Duodenal mucosa (tissue), 2 donors: ENCODE data around the gene MAST4.

ENCODE experiments used
- H3K27ac ChIP-seq: one replicate; pipeline ENCODE4 v1.7.0; 2013; ENCODE audit warnings: low read depth, low read length
- H3K27me3 ChIP-seq, 2 donors: one replicate each; pipeline ENCODE4 v1.7.0; 2013; ENCODE audit warnings: low read length in 2 of 2, control low read depth in 1 of 2; ENCODE audit not compliant: insufficient read depth in 2 of 2, control insufficient read depth in 1 of 2
- H3K36me3 ChIP-seq, 2 donors: one replicate each; pipeline ENCODE4 v1.7.0; 2013; ENCODE audit warnings: low read length in 2 of 2, control low read depth in 1 of 2; ENCODE audit not compliant: insufficient read depth in 2 of 2, control insufficient read depth in 1 of 2
- H3K4me1 ChIP-seq, 2 donors: one replicate each; pipeline ENCODE4 v1.7.0; 2013; ENCODE audit warnings: low read length in 2 of 2, control low read depth in 1 of 2; ENCODE audit not compliant: insufficient read depth in 2 of 2, control insufficient read depth in 1 of 2
- H3K4me3 ChIP-seq, 2 donors: one replicate each; pipeline ENCODE4 v1.7.0; 2013; ENCODE audit warnings: low read length in 2 of 2, low read depth in 1 of 2
- H3K9ac ChIP-seq, 2 donors: one replicate each; pipeline ENCODE4 v1.7.0; 2013; ENCODE audit warnings: low read length in 2 of 2, low read depth in 1 of 2
- H3K9me3 ChIP-seq, 2 donors: one replicate each; pipeline ENCODE4 v1.7.0; 2013; ENCODE audit warnings: low read length in 2 of 2, control low read depth in 1 of 2; ENCODE audit not compliant: control insufficient read depth in 1 of 2

The MAST4 gene

DNA sequence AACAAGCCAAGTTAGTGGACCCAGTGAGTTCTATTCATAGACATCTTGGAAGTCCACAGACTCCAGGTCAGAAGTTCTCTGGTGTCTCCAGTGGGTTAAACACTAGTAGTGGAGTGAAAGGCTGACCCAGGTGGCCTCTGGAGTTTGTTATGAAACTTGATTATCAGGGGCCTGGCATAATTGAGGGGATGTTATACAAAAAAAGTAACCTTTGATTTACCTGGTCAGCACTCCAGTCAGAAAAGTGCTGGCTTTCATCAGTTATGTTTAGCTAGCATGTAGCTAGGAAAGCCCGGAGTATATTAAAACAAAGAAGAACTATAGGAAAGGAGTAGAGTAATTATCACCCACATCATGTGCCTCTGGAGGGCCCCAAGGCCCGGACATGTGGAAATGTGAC lies 429.3 kb downstream of the MAST4 start:
- H3K4me1 ChIP-seq: peaks cover 0 to 12% of the 10 kb centered on the region in 2 donors

DNA sequence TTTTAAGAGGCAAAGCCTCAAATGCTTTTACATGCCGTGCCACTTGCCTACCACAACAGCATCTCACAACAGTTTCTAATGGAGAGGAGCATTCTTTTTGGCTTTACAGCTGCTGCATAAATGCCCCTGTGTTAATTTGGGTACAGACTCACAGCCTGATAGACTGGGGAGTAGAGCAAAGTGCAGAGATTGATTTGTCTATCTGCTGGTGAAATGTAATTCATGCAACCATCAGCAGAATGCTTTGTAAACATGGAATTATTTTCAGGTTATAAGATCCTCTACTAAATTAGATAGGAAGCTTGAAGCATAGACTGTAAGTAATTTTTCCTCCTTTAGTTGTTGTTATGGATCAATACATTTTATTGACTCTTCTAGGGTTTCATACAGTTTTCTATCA lies 430.1 kb downstream of the MAST4 start:
- H3K9ac ChIP-seq: no peak overlapping the region
- H3K4me1 ChIP-seq: peaks cover 0 to 19% of the 10 kb centered on the region in 2 donors
- no peak overlapping the region for H3K4me3 ChIP-seq
- no peak overlapping the region for H3K27ac ChIP-seq
- no peaks in the 10 kb centered on the region for H3K27me3 ChIP-seq
- H3K9me3 ChIP-seq: no peaks in the 10 kb centered on the region
- no peaks in the 10 kb centered on the region for H3K36me3 ChIP-seq

More for the DNA sequence above, 429.3 kb downstream of the MAST4 start:
- no peak overlapping the region for H3K4me3 ChIP-seq
- no peak overlapping the region for H3K9ac ChIP-seq
- H3K36me3 ChIP-seq: no peaks in the 10 kb centered on the region
- H3K9me3 ChIP-seq: no peaks in the 10 kb centered on the region
- H3K27me3 ChIP-seq: no peaks in the 10 kb centered on the region
- no peak overlapping the region for H3K27ac ChIP-seq

GRCh38 chr5:67027171-67027570 lies 431.0 kb downstream of the MAST4 start:
- H3K27ac ChIP-seq: no peak overlapping the region
- no peaks in the 10 kb centered on the region for H3K9me3 ChIP-seq
- H3K27me3 ChIP-seq: no peaks in the 10 kb centered on the region
- no peak overlapping the region for H3K4me3 ChIP-seq
- no peak overlapping the region for H3K9ac ChIP-seq
- H3K4me1 ChIP-seq: peaks cover 0 to 19% of the 10 kb centered on the region in 2 donors
- no peaks in the 10 kb centered on the region for H3K36me3 ChIP-seq

- no peaks in the 10 kb centered on the region for H3K36me3 ChIP-seq
- peaks cover under 1 to 19% of the 10 kb centered on the region in 2 donors for H3K4me1 ChIP-seq
- H3K27ac ChIP-seq: no peak overlapping the region
- H3K9ac ChIP-seq: no peak overlapping the region
- no peak overlapping the region for H3K4me3 ChIP-seq
- H3K27me3 ChIP-seq: no peaks in the 10 kb centered on the region
- H3K9me3 ChIP-seq: no peaks in the 10 kb centered on the region
Observed at GRCh38 chr5:67028371-67028770, 432.2 kb downstream of the MAST4 start.

DNA sequence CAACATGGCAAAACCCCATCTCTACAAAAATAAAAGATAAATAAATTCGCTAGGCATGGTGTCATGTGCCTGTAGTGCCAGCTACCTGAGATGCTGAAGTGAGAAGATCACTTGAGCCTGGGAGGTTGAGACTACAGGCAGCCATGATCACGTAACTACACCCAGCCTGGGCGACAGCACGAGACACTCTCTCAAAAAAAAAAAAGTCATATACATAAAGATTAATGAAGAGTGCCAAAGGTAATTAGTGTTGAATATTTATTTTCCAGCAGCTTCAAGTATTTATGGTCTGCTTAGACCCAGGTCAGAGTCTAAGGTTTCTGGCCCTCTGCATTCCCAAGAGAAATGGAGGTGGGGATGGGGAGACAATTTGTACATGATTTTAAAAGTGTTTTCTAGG lies 432.7 kb downstream of the MAST4 start:
- Histone ChIP-seq H3K27ac (no peak overlapping the region), H3K27me3 (no peaks in the 10 kb centered on the region), H3K4me3 (no peak overlapping the region), H3K9me3 (no peaks in the 10 kb centered on the region), H3K36me3 (no peaks in the 10 kb centered on the region), H3K4me1 (peaks cover 5 to 19% of the 10 kb centered on the region in 2 donors), H3K9ac (no peak overlapping the region)

GRCh38 chr5:67029481-67029880 lies 433.3 kb downstream of the MAST4 start:
- H3K27ac ChIP-seq: no peak overlapping the region
- no peaks in the 10 kb centered on the region for H3K36me3 ChIP-seq
- peaks cover 5 to 19% of the 10 kb centered on the region in 2 donors for H3K4me1 ChIP-seq
- no peak overlapping the region for H3K4me3 ChIP-seq
- H3K9ac ChIP-seq: no peak overlapping the region
- no peaks in the 10 kb centered on the region for H3K9me3 ChIP-seq
- no peaks in the 10 kb centered on the region for H3K27me3 ChIP-seq

- Histone ChIP-seq H3K27ac (no peak overlapping the region), H3K9ac (no peak overlapping the region), H3K4me1 (peaks cover 5 to 19% of the 10 kb centered on the region in 2 donors)
Observed at GRCh38 chr5:67030289-67031056, 434.3 kb downstream of the MAST4 start.

DNA sequence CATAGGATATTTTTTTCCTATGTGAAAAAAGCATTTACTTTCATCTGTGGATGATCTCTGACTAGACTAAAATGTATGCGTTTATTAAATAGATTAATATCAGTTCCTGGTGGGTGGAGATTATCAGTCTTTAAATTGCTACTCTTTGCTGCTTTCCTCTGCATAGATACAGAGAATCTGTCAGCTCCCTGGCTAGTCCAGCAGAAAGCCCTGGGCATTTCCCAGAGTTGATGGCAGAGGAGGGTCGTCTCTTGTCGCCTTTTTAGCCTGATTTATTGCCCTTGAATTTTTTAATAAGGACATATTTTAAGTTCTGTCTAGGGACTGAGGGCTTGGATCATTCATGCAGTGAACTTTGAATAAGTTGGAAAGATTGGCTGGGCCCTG lies 434.9 kb downstream of the MAST4 start:
- H3K4me1 ChIP-seq: peaks cover 5 to 19% of the 10 kb centered on the region in 2 donors
- H3K27ac ChIP-seq: no peak overlapping the region

More at GRCh38 chr5:67030289-67031056, 434.3 kb downstream of the MAST4 start:
- H3K27me3 ChIP-seq: no peaks in the 10 kb centered on the region
- no peaks in the 10 kb centered on the region for H3K9me3 ChIP-seq
- H3K36me3 ChIP-seq: no peaks in the 10 kb centered on the region
- H3K4me3 ChIP-seq: no peak overlapping the region

DNA sequence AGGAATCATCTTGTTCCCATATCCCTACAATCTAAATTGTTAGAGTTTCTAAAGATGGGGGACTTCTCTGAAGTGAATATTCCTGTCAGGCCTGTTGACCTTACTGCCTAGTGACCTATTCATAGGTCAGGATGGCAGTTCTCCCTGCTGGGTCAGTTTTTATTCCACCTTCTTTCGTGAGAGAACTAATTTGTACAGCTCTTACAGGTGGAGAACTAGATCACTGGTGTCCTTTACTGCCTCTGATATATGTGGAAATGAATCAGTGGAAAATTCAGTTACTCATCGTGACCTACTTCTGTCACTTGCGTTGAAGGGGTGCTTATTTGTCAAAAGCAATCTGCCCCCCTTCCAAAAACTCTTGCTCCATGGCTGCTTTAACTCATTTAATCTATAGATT lies 435.5 kb downstream of the MAST4 start:
- Histone ChIP-seq H3K27ac (no peak overlapping the region), H3K9ac (no peak overlapping the region), H3K4me3 (no peak overlapping the region)

More for the DNA sequence above, 434.9 kb downstream of the MAST4 start:
- H3K27me3 ChIP-seq: no peaks in the 10 kb centered on the region
- H3K36me3 ChIP-seq: no peaks in the 10 kb centered on the region
- H3K4me3 ChIP-seq: no peak overlapping the region
- H3K9ac ChIP-seq: no peak overlapping the region
- H3K9me3 ChIP-seq: no peaks in the 10 kb centered on the region

GRCh38 chr5:67032921-67033664 lies 436.9 kb downstream of the MAST4 start:
- Histone ChIP-seq H3K4me1 (peaks cover 5 to 19% of the 10 kb centered on the region in 2 donors), H3K9ac (no peak overlapping the region), H3K27ac (no peak overlapping the region), H3K27me3 (no peaks in the 10 kb centered on the region), H3K36me3 (no peaks in the 10 kb centered on the region), H3K9me3 (no peaks in the 10 kb centered on the region), H3K4me3 (no peak overlapping the region)

More for the DNA sequence above, 435.5 kb downstream of the MAST4 start:
- no peaks in the 10 kb centered on the region for H3K36me3 ChIP-seq
- H3K27me3 ChIP-seq: no peaks in the 10 kb centered on the region
- no peaks in the 10 kb centered on the region for H3K9me3 ChIP-seq
- peaks cover 5 to 19% of the 10 kb centered on the region in 2 donors for H3K4me1 ChIP-seq
